AG10803 (cell line): ENCODE results near the gene JARID2.

Source experiments
- DNase-seq: peaks from one replicate; pipeline ENCODE4 v3.0.0; 2010; ENCODE audit warnings: low read depth
- H3K4me3 ChIP-seq: 2 replicates; pipeline ENCODE4 v1.5.1; 2011; ENCODE audit warnings: mild to moderate bottlenecking, low read length, control low read depth
- TF ChIP-seq, protein P1 (sequence below): conservative IDR thresholded peaks from 2 replicates; pipeline ENCODE4 v1.5.1; 2011; ENCODE audit warnings: mild to moderate bottlenecking, low read length, control low read depth, inconsistent platforms

The JARID2 gene

DNA sequence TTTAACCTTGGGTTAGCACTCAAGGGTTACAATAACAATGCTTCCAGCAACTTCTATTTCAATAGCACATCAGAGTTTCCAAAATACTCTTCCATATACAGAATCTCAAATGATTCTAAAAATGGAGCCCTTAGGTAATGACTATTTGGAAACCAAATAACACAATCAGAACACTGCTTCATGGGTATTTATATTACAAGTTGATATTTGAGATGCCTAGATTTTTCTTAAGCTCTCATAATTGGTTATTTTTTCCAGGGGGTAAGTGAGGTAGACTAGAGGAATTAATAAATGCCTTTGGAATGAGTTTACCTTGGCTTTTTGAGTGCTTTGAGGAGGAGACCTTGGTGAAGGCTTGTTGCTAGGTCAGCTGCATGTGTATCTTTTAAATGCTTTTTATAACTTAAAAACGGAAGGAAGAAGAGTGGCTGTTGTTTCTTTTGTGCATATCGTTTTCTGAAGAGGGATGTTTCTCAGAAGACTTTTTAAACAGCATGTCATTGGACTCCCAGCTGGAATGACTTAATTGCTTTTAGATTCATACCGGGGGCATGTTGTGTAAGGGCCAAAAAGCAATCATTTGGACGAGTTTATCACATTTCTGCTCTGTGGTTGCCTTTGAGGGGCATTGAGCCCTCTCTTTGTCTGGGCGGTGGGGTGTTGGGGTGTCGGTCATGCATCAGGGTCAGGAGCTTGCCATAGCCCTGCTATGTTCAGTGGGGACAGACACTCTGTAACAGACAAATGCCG is 230.9 kb downstream of the JARID2 start:
- DNase-seq = peak; percentile 23
- H3K4me3 ChIP-seq = no peak overlapping the region
- TF ChIP-seq, protein P1, sequence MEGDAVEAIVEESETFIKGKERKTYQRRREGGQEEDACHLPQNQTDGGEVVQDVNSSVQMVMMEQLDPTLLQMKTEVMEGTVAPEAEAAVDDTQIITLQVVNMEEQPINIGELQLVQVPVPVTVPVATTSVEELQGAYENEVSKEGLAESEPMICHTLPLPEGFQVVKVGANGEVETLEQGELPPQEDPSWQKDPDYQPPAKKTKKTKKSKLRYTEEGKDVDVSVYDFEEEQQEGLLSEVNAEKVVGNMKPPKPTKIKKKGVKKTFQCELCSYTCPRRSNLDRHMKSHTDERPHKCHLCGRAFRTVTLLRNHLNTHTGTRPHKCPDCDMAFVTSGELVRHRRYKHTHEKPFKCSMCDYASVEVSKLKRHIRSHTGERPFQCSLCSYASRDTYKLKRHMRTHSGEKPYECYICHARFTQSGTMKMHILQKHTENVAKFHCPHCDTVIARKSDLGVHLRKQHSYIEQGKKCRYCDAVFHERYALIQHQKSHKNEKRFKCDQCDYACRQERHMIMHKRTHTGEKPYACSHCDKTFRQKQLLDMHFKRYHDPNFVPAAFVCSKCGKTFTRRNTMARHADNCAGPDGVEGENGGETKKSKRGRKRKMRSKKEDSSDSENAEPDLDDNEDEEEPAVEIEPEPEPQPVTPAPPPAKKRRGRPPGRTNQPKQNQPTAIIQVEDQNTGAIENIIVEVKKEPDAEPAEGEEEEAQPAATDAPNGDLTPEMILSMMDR = no peak

DNA sequence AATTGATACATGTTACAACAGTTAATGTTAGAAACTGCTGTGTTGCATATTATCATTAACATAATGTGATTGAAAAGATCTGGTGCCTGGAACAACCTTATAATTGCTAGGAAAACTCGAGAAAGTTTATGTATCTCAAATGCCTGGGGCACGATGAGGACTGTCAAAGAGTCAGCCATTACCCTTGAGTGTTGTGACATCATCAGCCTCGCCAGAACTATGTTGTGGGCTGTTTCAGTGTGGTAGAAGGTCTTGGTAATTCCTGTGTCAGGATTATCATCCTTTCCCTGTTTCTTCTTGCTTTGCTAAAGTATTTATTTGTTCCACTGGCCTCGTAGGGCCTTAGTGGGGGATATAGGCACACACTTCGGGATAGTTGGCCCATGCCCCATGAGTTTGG is 231.9 kb downstream of the JARID2 start:
- TF ChIP-seq, protein P1 = no peak
- H3K4me3 ChIP-seq = no peak overlapping the region
- DNase-seq = no peak

DNA sequence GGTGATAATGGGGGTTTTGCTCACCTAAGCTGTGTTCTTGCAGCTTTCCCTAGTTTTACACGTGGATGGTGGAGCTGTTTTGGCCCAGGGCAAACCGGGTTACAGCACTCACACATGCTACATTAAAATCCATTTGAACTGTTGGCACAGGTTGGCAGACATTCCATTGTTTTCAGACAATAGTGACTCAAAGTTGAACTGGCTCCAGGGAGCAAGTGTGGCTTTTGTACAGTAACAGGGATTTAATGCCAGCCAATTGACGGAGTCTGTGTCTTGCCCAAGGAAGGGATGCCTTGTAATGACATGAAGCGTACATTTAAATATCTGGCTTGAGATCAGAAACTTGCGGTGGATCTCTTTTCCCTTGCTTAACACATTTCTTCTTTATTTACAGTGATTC is 233.9 kb downstream of the JARID2 start:
- DNase-seq = peak; percentile 83
- TF ChIP-seq, protein P1 = no peak
- H3K4me3 ChIP-seq = no peak overlapping the region

DNA sequence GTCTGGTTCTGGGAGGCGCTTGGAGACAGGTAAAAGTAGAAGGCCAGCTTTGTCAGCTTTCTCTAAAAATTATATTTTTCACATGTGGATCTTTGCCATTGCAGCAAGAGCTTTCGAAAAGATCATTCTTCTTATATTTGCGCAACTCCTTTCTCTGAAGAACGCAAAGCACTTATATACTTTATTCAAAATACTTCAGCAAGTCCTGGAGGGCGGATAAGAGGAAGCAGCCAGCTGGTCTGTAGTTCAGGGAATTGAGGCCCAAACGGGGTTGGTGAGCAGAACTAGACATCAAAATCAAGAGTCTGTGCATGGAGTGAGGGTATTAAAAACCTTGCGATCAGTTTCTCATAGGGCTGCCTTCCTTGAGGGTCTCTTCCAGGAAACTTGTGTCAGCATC is 234.7 kb downstream of the JARID2 start:
- DNase-seq = no peak
- TF ChIP-seq, protein P1 = no peak

DNA sequence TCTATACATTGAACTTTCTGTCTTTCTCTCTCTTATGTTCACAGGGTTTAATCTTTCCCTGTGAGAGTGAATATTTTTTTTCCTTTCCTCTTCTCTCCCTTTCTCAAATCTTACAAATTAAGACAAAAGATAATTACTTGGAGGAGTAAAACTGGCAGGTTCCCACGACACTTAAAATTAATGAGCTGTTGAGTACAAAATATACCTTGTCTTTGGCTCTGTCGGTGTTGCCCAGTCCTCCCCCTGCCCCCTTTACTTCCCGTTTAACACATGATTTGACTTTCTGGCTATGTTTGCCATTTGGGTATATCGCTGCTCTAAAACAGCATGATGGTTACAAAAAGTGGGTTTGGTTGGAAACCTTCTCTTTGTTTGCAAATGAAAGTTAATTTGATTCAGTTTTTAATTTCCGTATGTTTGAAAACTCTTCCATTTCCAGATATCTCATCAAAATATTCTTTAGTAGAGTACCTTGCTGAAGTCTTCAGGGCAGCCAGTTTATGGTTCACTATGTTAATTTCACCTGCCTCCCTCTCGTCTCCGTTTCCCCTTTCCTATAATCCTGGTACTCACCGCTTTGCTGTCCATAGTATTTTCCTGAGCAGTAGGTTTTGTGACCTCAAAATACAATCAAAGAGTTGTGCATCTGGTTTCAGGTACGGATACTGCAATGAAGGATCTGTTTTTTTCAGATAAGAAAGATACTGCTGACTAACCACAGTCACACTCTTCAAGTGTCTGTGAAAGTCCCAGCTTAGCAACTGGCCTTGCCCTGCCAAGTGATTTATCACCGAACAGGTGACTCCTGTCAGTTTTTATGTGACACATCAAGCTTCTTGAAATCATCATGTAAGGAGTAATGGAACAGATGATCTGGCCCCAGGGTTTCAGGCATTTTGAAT is 235.8 kb downstream of the JARID2 start:
- no peak for DNase-seq
- TF ChIP-seq, protein P1 = no peak

More for the DNA sequence above, 234.7 kb downstream of the JARID2 start:
- H3K4me3 ChIP-seq = no peak overlapping the region

DNA sequence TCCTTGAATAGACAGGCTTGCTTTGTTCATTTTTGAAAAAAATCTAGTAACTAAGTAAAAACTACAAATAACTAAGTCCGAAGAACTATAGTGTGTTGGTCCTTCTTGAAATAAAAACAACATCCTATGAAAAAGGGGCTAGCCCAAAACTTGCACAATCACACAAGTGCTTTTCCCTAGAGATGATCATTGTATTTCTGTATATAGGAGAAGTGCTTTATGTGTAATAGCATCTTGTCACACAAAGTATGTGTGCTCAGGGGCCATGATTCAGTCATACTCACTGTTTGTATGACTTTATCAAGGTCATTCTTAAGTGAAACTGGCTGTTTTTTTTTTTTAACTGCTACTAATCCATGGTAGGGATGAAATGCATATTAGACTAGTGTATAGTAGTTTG is 237.2 kb downstream of the JARID2 start:
- no peak overlapping the region for H3K4me3 ChIP-seq
- DNase-seq = no peak
- TF ChIP-seq, protein P1 = no peak

More for the DNA sequence above, 235.8 kb downstream of the JARID2 start:
- no peak overlapping the region for H3K4me3 ChIP-seq
